ENCODE data around the gene ZKSCAN5.
"Not testable (repeated sequence)": the region's sequence is repeated elsewhere in the genome, so short reads cannot be mapped to it uniquely, and the experiment has no call there.

Gene ZKSCAN5

DNA sequence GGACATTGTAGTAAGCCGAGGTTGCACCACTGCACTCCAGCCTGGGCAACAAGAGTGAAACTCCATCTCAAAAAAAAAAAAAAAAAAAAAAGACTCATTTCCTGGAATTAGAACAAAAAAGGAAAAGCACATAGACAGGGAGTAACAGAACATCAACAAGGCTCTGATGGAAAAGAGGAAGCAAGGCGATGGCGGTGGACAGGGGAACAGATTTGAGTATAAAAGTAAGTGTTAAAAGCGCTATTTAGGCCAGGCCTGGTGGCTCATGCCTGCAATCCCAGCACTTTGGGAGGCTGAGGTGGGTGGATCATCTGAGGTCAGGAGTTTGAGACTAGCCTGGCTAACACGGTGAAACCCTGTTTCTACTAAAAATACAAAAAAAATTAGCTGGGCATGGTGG lies 40.8 kb downstream of the ZKSCAN5 start:
- not testable (repeated sequence) for H3K4me3 ChIP-seq (ENCODE audit: low read length); DNase-seq (ENCODE audit: low read depth, low spot score)

DNA sequence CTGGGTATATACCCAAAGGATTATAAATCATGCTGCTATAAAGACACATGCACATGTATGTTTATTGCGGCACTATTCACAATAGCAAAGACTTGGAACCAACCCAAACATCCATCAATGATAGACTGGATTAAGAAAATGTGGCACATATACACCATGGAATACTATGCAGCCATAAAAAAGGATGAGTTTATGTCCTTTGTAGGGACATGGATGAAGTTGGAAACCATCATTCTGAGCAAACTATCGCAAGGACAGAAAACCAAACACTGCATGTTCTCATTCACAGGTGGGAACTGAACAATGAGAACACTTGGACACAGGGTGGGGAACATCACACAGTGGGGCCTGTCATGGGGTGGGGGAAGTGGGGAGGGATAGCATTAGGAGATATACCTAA lies 45.1 kb downstream of the ZKSCAN5 start:
- not testable (repeated sequence) for DNase-seq (ENCODE audit: low read depth, low spot score); H3K4me3 ChIP-seq (ENCODE audit: low read length)

DNA sequence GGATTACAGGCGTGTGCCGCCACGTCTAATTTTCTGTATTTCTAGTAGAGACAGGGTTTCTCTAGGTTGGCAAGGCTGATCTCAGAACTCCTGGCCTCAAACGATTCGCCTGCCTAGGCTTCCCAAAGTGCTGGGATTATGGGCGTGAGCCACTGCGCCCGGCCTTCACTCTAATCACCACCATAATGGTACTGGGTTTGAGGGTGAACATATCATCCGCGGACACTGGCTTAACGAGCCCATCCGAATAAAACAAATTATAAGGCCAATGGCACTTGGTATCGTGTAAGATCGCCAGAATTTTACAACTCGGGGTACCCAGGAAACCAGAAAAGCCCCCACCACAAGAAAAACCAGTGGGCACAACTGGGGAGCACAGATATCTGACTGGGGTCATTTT lies 46.9 kb downstream of the ZKSCAN5 start:
- peak overlapping the region; percentile 79 for H3K4me3 ChIP-seq (ENCODE audit: low read length)
- DNase-seq (ENCODE audit: low read depth, low spot score) = no peak

DNA sequence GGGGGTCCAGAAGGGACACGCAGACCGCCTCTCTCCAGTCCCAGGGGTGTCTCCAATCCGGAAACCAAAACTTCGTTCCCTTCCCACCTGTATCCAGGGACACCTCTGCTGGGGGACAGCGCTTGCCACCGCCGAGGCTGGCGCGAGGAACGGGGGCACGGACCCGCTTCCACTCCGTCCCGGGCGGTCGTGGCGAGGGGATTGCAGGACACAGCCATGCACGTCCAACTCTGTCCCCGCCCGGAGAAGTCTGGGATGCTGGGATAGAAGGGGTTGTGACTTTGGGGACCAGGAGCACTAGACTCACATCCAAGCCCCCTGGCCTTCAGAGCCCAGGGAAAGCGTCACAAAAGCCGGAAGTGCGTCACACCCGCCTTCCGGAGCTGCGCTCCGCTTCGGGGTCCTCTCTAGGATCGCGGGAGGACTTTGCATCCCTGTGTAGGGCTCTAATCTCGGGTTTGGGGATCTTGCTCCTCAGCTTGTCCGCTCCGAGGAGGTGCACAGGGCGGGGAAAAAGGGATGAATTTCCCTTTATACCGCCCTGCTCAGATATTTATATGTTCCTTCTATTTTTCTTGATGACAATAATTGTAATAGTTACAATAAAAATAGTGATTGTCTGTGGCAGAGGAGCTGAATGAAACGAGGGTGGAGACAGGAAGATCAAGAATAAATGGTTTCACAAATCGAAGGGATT lies 47.5 kb downstream of the ZKSCAN5 start, which contains the start of gene FAM200A:
TSS of gene FAM200A (minus strand) at position 348 of the 697 bp plus-strand sequence. CDS start 3,707 bp downstream, outside the sequence.
- peak within 1 kb of the TSS; percentile 79 for H3K4me3 ChIP-seq (ENCODE audit: low read length)
- peak; percentile 89 for DNase-seq (ENCODE audit: low read depth, low spot score)

DNA sequence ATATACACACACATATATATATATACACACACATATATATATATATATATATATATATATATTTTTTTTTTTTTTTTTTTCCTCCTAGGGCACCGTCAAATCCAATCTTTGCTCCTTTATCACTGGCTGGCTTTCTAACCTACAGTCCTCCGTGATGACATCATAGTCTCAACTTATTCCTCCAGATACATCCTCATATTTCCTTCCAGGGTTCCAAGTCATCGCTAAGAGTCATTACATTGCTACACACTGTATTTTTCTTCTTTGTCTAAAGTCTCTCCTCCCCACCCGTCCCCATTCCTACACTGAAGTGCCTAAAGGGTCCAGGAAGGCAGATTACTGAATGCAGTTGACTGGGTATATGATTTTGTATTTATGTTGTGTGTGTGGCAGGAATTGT lies 48.6 kb downstream of the ZKSCAN5 start:
- no peak for DNase-seq (ENCODE audit: low read depth, low spot score)

DNA sequence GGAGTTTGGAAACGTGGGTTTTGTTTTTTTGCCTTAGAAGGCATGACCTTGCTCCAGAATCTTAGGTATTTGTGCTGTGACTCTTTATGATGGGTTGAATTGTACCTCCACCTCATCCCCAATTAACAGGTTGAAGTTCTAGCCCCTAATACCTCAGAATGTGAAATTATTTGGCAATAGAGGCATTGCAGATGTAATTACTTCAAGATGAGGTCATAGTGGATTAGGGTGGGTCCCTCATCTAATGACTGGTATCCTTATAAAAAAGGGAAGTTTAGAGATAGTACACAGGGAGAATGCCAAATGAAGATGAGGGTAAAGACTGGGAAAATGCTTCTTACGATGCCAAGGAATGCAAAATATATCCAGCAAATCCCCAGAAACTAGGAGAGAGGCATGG lies 50.5 kb downstream of the ZKSCAN5 start:
- DNase-seq (ENCODE audit: low read depth, low spot score) = no peak
- no peak overlapping the region for H3K4me3 ChIP-seq (ENCODE audit: low read length)

More for the DNA sequence above, 48.6 kb downstream of the ZKSCAN5 start:
- H3K4me3 ChIP-seq (ENCODE audit: low read length) = no peak overlapping the region

DNA sequence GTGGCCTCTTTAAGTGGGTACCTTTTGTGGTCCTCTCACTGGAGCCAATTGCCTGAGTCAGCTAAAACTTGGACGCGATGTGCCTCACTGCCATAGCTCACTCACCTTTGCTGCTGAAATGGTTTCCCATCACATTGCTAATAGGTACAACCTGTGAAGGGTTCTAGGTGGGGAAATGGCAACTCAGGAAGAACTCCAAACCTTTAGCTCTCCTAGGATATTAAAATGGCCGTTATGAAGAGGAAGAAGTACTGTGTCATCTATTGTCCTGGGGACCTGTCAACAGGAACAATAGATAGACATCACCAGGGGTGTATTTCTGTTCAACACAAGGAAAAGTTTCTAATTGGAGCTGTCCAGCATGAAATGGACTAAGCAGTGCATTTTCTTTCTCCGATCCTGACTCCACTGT lies 52.7 kb downstream of the ZKSCAN5 start:
- peak overlapping the region; percentile 97 for H3K4me3 ChIP-seq (ENCODE audit: low read length)
- DNase-seq (ENCODE audit: low read depth, low spot score) = no peak

DNA sequence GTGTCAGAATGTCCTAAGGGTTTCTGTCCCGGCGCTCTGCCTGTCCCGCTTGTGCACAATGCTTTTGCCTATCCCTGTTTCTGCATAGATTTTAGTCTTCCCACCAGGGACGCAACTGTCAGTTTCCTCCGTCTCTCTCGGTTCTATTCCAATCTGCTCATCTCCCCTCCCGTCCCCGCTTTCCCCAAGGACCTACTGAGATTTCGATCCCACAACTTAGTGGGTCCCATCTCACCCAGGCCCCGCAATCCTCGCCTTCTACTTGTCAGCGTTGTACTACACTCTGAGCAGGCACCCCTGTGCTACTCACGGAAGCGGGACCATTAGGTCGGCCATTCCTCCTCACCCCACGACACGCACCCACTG lies 53.5 kb downstream of the ZKSCAN5 start:
- peak overlapping the region; percentile 97 for H3K4me3 ChIP-seq (ENCODE audit: low read length)
- DNase-seq (ENCODE audit: low read depth, low spot score) = peak; percentile 9

DNA sequence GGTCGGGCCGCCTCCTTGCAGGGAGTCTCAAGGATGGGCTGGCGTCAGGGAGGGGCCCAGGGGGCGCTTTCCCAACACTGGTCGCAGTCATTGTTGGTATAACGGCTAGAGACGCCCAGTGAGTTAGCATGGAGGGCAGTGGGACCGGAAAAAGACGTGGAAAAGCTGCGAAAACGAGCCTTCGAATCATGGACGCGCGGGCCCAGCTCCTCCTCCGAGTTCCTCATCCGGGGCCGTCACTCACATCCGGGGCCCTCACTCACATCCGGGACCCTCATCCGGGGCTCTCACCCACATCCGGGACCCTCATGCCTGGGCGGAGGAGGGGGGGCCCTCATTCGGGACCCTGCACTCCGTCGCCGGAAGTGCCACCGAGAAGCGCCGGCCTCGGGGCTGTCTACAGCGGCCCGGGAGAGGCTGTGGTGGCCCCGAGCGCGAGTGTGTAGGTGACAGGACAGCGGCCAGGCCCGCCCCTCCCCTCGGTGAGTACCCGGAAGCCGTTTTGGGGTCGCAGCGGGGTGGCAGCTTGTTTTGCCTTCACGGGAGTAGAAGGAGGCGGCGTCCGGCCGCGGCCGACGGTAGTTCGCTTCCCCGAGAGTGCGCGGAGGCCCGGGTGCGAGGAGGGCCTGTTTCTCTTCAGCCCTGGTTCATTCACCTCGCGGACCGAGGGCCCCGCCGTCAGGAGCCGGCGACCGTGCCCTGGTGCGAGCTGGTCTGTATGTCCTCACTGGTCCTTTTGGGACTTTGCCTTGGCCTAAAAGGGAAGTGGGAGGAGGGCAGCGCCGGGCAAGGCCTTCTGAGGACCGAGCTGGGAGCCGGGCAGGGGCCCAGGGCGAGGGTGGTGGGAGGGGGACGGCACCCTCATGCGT lies 54.1 kb downstream of the ZKSCAN5 start, which contains the start of gene ZNF655:
TSS of gene ZNF655 (plus strand) at position 337 of the 869 bp plus-strand sequence. CDS start 1,918 bp downstream, outside the sequence.
- peak within 1 kb of the TSS; percentile 97 for H3K4me3 ChIP-seq (ENCODE audit: low read length)
- peak; percentile 86 for DNase-seq (ENCODE audit: low read depth, low spot score)

DNA sequence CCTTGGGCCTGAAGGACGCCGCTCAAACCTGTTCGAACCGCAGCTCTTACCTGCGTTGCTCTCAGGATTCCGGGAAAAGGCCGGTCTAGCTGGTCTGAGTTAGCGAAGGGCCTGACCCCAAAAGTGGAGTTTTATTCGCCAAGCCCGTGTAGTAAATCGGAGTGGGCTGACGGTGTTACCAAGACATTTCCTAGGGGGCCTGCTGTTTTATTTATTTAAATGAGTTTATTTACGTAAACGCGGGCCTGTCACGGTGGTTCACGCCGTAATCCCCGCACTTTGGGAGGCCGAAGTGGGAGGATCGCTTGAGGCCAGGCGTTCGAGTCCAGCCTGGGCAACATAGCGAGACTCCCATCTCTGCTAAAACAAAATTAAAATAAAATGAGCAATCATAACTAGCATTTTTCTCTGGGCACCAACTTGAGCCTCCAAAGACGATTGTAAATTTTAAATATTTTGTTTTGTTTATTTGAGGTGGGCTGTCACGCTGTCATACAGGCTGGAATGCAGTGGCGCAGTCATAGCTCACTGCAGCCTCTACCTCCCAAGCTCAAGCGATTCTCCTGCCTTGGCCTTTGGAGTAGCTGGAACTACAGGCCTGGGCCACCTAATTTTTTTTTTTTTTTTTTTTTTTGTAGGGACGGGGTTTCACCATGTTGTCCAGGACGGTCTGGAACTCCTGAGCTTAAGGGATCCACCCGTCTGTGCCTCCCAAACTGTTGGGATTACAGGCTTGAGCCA lies 54.9 kb downstream of the ZKSCAN5 start:
- H3K4me3 ChIP-seq (ENCODE audit: low read length) = peak overlapping the region; percentile 97
- DNase-seq (ENCODE audit: low read depth, low spot score) = no peak

DNA sequence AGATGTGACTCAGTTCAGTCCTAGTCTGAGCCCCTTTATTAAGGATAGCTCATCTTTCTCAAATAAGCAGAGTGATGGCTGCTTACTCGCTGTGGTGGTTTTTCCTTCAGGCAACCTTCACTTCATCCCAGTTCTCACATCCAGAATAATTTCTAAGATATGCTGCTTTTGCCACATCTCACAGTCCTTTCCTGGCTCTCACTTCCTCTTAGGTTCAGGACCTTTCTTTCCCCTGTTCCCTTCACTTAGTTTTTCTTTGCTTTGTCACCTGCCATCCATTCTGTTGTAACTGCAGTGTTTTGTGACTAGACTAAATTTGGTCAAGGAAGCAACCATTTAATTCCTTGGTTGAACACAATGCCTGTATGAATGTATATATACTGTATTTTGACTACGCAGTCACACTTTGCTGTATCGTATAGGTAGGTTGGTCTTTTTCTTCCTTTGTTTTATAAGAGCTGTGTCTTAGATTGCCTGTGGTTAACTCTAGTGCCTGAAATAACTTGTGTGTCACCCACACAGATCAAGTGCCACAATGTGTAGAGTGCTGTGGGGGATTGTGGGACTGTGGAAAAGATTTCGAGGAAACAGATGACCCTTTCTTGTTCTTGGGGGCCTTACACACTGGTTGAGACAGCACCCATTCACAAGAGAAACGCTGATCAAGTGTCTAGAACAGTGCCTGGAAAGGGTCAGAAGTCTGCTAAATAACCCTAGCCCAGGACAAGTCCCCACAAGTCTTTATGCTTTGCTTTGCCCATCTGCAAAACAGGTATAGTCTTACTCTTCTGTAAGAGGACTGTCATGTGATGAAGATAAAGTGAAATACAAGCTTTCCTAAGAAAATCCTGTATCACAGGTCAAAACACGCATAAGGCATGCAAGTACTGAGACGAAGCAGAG lies 56.6 kb downstream of the ZKSCAN5 start:
- H3K4me3 ChIP-seq (ENCODE audit: low read length) = no peak overlapping the region
- no peak for DNase-seq (ENCODE audit: low read depth, low spot score)

DNA sequence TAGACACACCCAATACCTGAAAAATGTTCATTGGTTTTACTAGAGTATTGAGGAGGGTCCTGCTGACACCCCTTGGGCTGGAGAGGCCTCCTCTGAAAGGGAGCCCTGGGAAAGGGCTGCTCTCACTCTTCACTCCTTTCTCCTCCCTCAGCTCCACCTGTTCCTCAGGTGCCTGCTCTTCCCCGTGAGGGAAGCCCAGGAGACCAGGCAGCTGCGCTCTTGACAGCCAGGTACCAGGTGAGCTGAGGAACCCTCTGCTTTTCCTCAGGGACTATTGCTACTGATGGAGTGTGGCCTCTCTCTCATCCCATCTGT lies 57.2 kb downstream of the ZKSCAN5 start:
- no peak overlapping the region for H3K4me3 ChIP-seq (ENCODE audit: low read length)

DNA sequence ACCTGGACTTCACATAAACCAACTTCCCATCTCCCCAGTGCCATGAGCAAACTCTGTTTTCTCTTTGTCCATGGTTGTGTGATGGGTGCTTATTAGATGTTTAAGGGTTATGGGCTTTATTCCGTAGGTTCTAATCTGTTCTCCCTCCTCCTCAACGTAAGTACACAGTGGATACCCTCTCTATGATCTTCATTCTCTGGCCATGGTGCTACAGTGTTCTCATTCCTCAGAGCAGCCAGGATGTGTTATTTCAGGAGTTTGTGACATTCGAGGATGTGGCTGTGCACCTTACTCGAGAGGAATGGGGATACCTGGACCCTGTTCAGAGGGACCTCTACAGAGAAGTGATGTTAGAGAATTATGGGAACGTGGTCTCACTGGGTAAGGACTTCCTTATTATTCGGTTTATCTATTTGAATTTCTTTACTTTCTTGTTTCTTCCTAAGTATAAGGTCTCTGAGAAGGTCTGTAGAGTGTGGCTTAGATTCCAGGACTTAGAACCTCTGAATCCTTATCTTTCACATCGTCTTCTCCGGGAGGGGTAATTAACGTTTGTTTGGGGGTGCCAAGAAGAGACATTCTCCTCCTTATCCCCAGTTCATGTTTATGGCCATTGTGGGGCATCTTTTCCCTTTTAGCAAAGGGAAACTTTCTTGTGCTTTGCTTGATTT lies 57.8 kb downstream of the ZKSCAN5 start:
- no peak for DNase-seq (ENCODE audit: low read depth, low spot score)
- H3K4me3 ChIP-seq (ENCODE audit: low read length) = no peak overlapping the region

More for the DNA sequence above, 57.2 kb downstream of the ZKSCAN5 start:
- DNase-seq (ENCODE audit: low read depth, low spot score) = no peak

DNA sequence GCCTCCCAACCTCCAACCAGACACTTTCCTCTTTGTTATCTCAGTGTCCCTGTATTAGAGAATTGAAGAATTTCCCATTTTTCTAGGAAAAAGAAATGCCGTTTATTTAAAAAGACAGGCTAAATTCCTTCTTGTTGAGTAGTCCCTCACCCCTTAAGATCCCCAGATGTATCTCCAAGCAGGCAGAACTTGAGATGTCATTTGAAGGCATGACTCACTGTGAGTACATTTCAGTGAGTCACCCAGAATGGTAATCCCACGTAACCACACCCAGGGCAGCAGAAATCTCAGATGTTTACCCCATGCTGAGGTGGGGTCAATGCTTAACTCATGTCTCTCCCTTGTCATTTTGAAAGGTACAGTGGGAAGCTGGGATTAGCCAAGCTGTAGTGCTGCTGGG lies 58.4 kb downstream of the ZKSCAN5 start:
- no peak overlapping the region for H3K4me3 ChIP-seq (ENCODE audit: low read length)
- no peak for DNase-seq (ENCODE audit: low read depth, low spot score)

DNA sequence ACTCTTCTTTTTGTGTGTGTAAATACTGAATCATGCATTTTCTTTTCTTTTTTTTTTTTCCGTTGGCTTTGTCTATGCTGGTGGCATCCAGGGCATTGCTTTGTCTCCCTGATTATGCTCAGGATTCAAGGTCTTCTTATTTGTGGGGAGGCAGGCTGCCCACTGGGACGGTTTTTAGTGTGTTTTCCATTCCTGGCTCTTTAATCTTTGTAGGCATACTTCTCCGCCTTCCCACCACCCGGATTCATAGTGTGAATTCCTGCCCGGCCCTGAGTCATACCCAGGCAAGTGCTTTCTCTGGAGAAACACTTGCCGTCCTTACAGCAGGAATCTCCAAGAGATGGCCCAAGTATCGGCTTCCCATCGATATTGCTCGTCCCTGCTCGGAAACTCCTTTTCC lies 59.2 kb downstream of the ZKSCAN5 start:
- DNase-seq (ENCODE audit: low read depth, low spot score) = no peak
- H3K4me3 ChIP-seq (ENCODE audit: low read length) = no peak overlapping the region

DNA sequence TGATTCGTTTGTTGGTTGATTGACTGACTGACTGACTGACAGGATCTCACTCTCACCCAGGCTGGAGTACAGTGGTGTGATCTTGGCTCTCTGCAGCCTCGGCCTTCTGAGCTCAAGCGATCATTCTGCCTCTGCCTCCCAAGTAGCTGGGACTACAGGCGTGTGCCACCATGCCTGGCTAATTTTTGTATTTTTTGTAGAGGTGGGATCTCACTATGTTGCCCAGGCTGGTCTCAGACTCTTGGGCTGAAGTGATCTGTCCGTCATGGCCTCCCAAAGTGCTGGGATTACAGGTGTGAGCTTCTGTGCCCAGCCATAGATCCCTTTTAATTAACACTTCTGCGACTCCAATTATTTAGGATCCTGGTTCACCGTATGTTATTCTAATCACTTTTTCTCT lies 64.3 kb downstream of the ZKSCAN5 start:
- not testable (repeated sequence) for DNase-seq (ENCODE audit: low read depth, low spot score); H3K4me3 ChIP-seq (ENCODE audit: low read length)

DNA sequence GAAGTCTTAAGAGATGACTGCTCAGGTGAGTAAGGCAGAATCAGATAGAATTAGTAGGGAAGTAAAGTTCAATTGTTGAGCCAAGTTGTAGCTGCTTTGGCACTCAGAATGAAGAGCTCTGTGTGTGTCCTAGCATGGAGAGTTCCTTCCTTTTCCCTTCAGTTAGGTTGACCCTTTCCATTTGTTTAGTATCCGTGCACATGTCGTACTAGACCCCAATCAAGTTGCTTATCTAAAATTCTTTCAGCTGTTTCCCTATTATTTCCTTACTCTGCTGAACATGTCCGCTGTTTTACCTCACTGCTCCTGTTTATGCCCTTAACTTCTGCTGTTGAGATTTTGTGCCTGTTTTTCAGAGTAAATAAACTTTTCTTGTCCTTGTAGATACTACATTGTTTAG lies 67.3 kb downstream of the ZKSCAN5 start:
- no peak for DNase-seq (ENCODE audit: low read depth, low spot score)
- no peak overlapping the region for H3K4me3 ChIP-seq (ENCODE audit: low read length)

DNA sequence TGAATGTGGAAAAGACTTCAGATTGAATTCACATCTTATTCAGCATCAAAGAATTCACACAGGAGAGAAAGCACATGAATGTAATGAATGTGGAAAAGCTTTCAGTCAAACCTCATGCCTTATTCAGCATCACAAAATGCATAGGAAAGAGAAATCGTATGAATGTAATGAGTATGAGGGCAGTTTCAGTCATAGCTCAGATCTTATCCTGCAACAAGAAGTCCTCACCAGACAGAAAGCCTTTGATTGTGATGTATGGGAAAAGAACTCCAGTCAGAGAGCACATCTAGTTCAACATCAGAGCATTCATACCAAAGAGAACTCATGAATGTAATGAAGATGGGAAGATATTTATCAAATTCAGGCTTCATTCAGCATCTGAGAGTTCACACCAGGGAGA lies 68.8 kb downstream of the ZKSCAN5 start:
- H3K4me3 ChIP-seq (ENCODE audit: low read length) = no peak overlapping the region
- no peak for DNase-seq (ENCODE audit: low read depth, low spot score)

Measured in Jurkat, Clone E6-1 (cell line).